Panc1 (cell line): ENCODE measurements around the gene TXLNA. TPM values are rescaled to one million over a fixed set of nuclear protein-coding genes. Genes with fewer than 3 reads are reported as not detected.

Experiments used
- ATAC-seq: fragments of 200-7000 bp; cut with Tn5 transposase; 2 replicates; pipeline ENCODE4 v1.9.1; 2020; ENCODE audit warnings: mild to moderate bottlenecking, moderate library complexity
- BruUV-seq: library from RNA; stranded (reverse); fragments of 400-500 nt; replicated peaks from 2 replicates; lab custom pipeline; 2021; lab: Mats Ljungman, UMichigan
- CTCF ChIA-PET: fragments of 300-600 bp; sonication (Branson Sonifier 250); formaldehyde crosslinking; loops from one replicate; lab custom pipeline; 2022; ENCODE audit warnings: antibody characterized with exemption; lab: Charles Lee
- POLR2A ChIA-PET: fragments of 300-600 bp; sonication (Branson Sonifier 250); formaldehyde crosslinking; loops from one replicate; lab custom pipeline; 2022; ENCODE audit warnings: antibody characterized with exemption; lab: Charles Lee
- DNase-seq: peaks from one replicate; pipeline ENCODE4 v3.0.0-alpha.2; 2010; ENCODE audit warnings: low read depth, low spot score
- H3K27ac ChIP-seq: 2 replicates; pipeline ENCODE4 v1.5.1; 2011; ENCODE audit warnings: mild to moderate bottlenecking, low read length, inconsistent platforms
- H3K27me3 ChIP-seq: fragments of 200-500 bp; sonication (Bioruptor generic); 2 replicates; pipeline ENCODE4 v1.6.0; 2014; ENCODE audit warnings: low read length, inconsistent platforms; ENCODE audit not compliant: control insufficient read depth, insufficient read depth
- H3K36me3 ChIP-seq: fragments of 200-500 bp; sonication (Bioruptor generic); 2 replicates; pipeline ENCODE4 v1.5.1; 2014; ENCODE audit warnings: inconsistent platforms, mild to moderate bottlenecking, low read length, moderate library complexity; ENCODE audit not compliant: control insufficient read depth, insufficient read depth
- H3K4me1 ChIP-seq: 2 replicates; pipeline ENCODE4 v1.5.1; 2011; ENCODE audit warnings: inconsistent platforms, mild to moderate bottlenecking, low read length, moderate library complexity; ENCODE audit not compliant: control insufficient read depth, insufficient read depth
- H3K4me3 ChIP-seq, 2 experiments: 2 replicates each; pipeline ENCODE4 v1.5.1; 2011 to 2012; ENCODE audit warnings: low read depth in 2 of 2, low read length in 2 of 2, mild to moderate bottlenecking in 2 of 2, inconsistent platforms in 1 of 2, moderate library complexity in 1 of 2
- H3K9me3 ChIP-seq: fragments of 200-500 bp; sonication (Bioruptor generic); 2 replicates; pipeline ENCODE4 v1.5.1; 2014; ENCODE audit warnings: low read depth, mild to moderate bottlenecking, inconsistent platforms, low read length, moderate library complexity; ENCODE audit not compliant: control insufficient read depth, insufficient read depth
- POLR2AphosphoS5 ChIP-seq: IDR thresholded peaks from 2 replicates; pipeline ENCODE4 v1.6.1; 2012; ENCODE audit warnings: mild to moderate bottlenecking, low read depth, low read length, moderate library complexity
- SIN3A ChIP-seq: IDR thresholded peaks from 2 replicates; pipeline ENCODE4 v1.6.1; 2012; ENCODE audit warnings: low read depth, mild to moderate bottlenecking, low read length, moderate library complexity, borderline replicate concordance; ENCODE audit not compliant: insufficient read depth
- TCF7L2 ChIP-seq: IDR thresholded peaks from 2 replicates; pipeline ENCODE4 v1.6.1; 2011; ENCODE audit warnings: mild to moderate bottlenecking, low read depth, low read length, inconsistent platforms
- in situ Hi-C: cut with HindIII; loops from 2 replicates; pipeline ENCODE4 v1.10.0; 2016; ENCODE audit warnings: low sequenced_read_pairs, low pct_unique_long_range_greater_than_20kb
- intact Hi-C: fragments of 100-400 bp; cut with micrococcal nuclease; formaldehyde crosslinking; loops from one replicate; pipeline ENCODE4 v1.10.0; 2022; ENCODE audit not compliant: unreplicated experiment
- total RNA-seq: library from RNA; stranded (reverse); gene quantifications from one replicate; pipeline ENCODE4 v1.2.1, GENCODE V29; 2021; ENCODE audit not compliant: unreplicated experiment
- TF ChIP-seq, protein P1 (sequence below), 2 experiments: IDR thresholded peaks; 2 replicates each; pipeline ENCODE4 v1.6.1; 2011 to 2012; ENCODE audit warnings: low read depth in 2 of 2, control low read depth in 1 of 2, low read length in 1 of 2, mild to moderate bottlenecking in 1 of 2, moderate library complexity in 1 of 2; ENCODE audit not compliant: insufficient read depth in 1 of 2
- TF ChIP-seq, protein P2 (sequence below): fragments of 450-650 bp; IDR thresholded peaks from 2 replicates; pipeline ENCODE4 v1.5.1; 2017; ENCODE audit warnings: mild to moderate bottlenecking

Gene TXLNA
- total RNA-seq, 1 experiment from 2014 or later = 115 TPM

DNA sequence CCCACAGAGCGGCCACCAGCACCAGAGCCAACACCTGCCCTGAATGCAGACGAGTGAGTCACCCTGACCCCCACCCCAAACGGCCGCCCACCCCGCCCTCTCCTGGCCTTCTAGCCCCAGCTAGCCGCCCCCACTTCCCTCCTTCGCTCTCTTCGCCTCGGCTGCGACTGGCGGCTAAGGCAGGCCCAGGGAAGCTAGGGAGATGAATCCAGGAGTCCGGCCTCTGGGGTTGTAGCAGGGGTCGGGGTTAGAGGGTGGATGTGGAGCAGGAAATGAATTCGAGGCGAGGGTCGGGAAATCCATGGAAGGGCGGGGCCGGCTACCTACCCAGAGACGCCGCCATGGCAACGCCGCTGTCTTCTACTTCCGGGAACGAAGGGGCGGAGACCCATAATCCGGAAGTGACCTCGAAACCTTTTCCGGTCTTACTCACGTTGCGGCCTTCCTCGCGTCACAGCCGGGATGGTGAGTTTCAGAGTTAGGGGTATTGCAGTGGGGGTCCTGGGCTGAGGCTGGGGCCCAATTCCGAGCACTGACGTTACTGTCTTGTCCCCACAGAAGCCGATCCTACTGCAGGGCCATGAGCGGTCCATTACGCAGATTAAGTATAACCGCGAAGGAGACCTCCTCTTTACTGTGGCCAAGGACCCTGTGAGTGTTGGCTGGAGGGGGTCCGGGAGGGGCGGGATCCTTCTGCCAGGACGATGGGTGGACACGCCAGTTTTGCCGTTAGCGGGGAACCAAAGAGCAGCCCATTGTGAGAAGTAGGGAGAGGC is 42.7 kb downstream of the TXLNA start, which contains the start of the genes EIF3I and TMEM234:
TSS of gene EIF3I (plus strand) at position 428 of the 776 bp plus-strand sequence. CDS start at position 463, 35 bp downstream.
TSS of gene TMEM234 (minus strand) at position 374 of the 776 bp plus-strand sequence. CDS start at position 343, 31 bp downstream.
- ChIA-PET POLR2A (interaction anchor here (0.6 to 0.7 kb wide), 4 partner anchors 17 to 644 kb away, joined by 3 to 14 read pairs (median 6); partner anchors contain the start of gene BSDC1), CTCF (interaction anchor here (0.6 to 0.7 kb wide), 2 partner anchors 10 to 383 kb away, joined by 3 to 7 read pairs; no protein-coding TSS in a partner anchor)
- H3K4me1 ChIP-seq = peaks cover 19% of the 10 kb centered on the region
- H3K27ac ChIP-seq = peak within 1 kb of the TSS; percentile 98
- H3K4me3 ChIP-seq = peak within 1 kb of the TSS; percentile 95 to 99
- ATAC-seq (peak; percentile 99), DNase-seq (no peak)
- TF ChIP-seq TCF7L2 = no peak
- peak; percentile 94 for TF ChIP-seq POLR2AphosphoS5
- 0 out of 2 replicates have a peak, but pooled peaks have one; percentile 70 for TF ChIP-seq SIN3A
- H3K36me3 ChIP-seq = peaks cover 18% of the 10 kb centered on the region
- no peaks in the 10 kb centered on the region for H3K9me3 ChIP-seq
- in situ Hi-C loops = no loop called here
- intact Hi-C loops = loop anchor here (1.0 kb wide), 1 partner anchor 94 kb away; no protein-coding TSS in a partner anchor
- no peaks in the 10 kb centered on the region for H3K27me3 ChIP-seq
- BruUV-seq = no TSS peak

DNA sequence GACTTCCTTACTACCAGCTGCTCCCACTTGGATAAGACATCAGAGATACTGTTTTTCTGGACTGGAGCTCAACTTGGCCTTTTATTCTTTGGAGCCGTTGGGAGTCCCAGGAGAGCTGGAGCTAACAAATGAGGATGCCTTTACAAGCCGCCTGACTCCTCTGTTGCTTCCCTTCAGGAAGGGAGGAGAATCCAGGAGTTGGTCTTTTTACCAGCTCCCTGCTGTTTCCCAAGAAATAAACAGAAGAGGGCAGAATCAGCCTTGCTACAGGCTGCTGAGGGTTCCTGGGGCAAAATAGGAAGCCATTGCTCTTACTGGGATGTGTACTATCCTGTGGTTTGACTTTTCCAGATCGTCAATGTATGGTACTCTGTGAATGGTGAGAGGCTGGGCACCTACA is 44.2 kb downstream of the TXLNA start:
- H3K4me1 ChIP-seq = peaks cover 19% of the 10 kb centered on the region
- H3K27ac ChIP-seq = peak overlapping the region; percentile 14; the same call in 1 of the 2 replicates
- POLR2A ChIA-PET = no interaction called here
- peaks cover 23% of the 10 kb centered on the region for H3K36me3 ChIP-seq
- H3K4me3 ChIP-seq = peak overlapping the region; percentile 95 to 99; a peak in 3 of 4 replicates
- intact Hi-C loops (no loop called here), in situ Hi-C loops (no loop called here)
- CTCF ChIA-PET = interaction anchor here (0.6 kb wide), 1 partner anchor 8 kb away, joined by 3 read pairs; no protein-coding TSS in a partner anchor
- no peaks in the 10 kb centered on the region for H3K9me3 ChIP-seq
- no peak for DNase-seq
- no peaks in the 10 kb centered on the region for H3K27me3 ChIP-seq
- TF ChIP-seq TCF7L2 = no peak
- no peak for TF ChIP-seq SIN3A
- TF ChIP-seq POLR2AphosphoS5 = no peak
- TF ChIP-seq, protein P1, sequence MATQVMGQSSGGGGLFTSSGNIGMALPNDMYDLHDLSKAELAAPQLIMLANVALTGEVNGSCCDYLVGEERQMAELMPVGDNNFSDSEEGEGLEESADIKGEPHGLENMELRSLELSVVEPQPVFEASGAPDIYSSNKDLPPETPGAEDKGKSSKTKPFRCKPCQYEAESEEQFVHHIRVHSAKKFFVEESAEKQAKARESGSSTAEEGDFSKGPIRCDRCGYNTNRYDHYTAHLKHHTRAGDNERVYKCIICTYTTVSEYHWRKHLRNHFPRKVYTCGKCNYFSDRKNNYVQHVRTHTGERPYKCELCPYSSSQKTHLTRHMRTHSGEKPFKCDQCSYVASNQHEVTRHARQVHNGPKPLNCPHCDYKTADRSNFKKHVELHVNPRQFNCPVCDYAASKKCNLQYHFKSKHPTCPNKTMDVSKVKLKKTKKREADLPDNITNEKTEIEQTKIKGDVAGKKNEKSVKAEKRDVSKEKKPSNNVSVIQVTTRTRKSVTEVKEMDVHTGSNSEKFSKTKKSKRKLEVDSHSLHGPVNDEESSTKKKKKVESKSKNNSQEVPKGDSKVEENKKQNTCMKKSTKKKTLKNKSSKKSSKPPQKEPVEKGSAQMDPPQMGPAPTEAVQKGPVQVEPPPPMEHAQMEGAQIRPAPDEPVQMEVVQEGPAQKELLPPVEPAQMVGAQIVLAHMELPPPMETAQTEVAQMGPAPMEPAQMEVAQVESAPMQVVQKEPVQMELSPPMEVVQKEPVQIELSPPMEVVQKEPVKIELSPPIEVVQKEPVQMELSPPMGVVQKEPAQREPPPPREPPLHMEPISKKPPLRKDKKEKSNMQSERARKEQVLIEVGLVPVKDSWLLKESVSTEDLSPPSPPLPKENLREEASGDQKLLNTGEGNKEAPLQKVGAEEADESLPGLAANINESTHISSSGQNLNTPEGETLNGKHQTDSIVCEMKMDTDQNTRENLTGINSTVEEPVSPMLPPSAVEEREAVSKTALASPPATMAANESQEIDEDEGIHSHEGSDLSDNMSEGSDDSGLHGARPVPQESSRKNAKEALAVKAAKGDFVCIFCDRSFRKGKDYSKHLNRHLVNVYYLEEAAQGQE (IDR thresholded peaks at IDR 0.05; ENCODE audit: insufficient read depth in 1 of 2, low read depth in 2 of 2, low read length in 1 of 2) = no peak
- TF ChIP-seq, protein P2, sequence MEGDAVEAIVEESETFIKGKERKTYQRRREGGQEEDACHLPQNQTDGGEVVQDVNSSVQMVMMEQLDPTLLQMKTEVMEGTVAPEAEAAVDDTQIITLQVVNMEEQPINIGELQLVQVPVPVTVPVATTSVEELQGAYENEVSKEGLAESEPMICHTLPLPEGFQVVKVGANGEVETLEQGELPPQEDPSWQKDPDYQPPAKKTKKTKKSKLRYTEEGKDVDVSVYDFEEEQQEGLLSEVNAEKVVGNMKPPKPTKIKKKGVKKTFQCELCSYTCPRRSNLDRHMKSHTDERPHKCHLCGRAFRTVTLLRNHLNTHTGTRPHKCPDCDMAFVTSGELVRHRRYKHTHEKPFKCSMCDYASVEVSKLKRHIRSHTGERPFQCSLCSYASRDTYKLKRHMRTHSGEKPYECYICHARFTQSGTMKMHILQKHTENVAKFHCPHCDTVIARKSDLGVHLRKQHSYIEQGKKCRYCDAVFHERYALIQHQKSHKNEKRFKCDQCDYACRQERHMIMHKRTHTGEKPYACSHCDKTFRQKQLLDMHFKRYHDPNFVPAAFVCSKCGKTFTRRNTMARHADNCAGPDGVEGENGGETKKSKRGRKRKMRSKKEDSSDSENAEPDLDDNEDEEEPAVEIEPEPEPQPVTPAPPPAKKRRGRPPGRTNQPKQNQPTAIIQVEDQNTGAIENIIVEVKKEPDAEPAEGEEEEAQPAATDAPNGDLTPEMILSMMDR = no peak
- no peak for ATAC-seq
- no TSS peak for BruUV-seq
